HepG2 (cell line): ENCODE data around the gene UQCRC2. TPM values are rescaled to one million over a fixed set of nuclear protein-coding genes. Genes with fewer than 3 reads are reported as not detected.

Experiments used
- ATAC-seq: fragments of 200-7000 bp; cut with Tn5 transposase; 3 replicates; pipeline ENCODE4 v1.9.1; 2020; ENCODE audit warnings: mild to moderate bottlenecking, moderate library complexity
- BruUV-seq: library from RNA; stranded (reverse); fragments of 400-500 nt; replicated peaks from 2 replicates; lab custom pipeline; 2021; lab: Mats Ljungman, UMichigan
- CTCF ChIA-PET: fragments of 300-600 bp; formaldehyde crosslinking; extraction: SDS; loops from one replicate; lab custom pipeline; 2021; ENCODE audit warnings: low total read pairs, inconsistent platforms, low intra/inter-chr PET ratio; lab: Yijun Ruan, JAX
- POLR2A ChIA-PET: fragments of 350-600 bp; sonication (Branson Sonifier 250); formaldehyde crosslinking; loops from one replicate; lab custom pipeline; 2020; ENCODE audit warnings: antibody characterized with exemption, inconsistent platforms; lab: Yijun Ruan, JAX
- DNase-seq: peaks from one replicate; pipeline ENCODE4 v3.0.0-alpha.2; 2015; ENCODE audit warnings: low spot score
- FAIRE-seq: peaks from 3 replicates; lab custom pipeline; 2011; peaks lifted over from hg19 to GRCh38; lab: Jason Lieb, UNC
- H2AFZ ChIP-seq: one replicate; pipeline ENCODE4 v1.6.1; 2011; ENCODE audit warnings: low read length, inconsistent platforms
- H3K27ac ChIP-seq: fragments of 300-600 bp; 3 replicates; pipeline ENCODE4 v1.8.0; 2011; ENCODE audit warnings: mixed run types, mild to moderate bottlenecking, mixed read lengths, low read length, inconsistent platforms; ENCODE audit not compliant: insufficient read depth; ENCODE audit errors: extremely low read length
- H3K27me3 ChIP-seq, 2 experiments: fragments of 200-600 bp in 1 of 2; 2 replicates in 1 of 2; 3 replicates in 1 of 2; pipeline versions ENCODE4 v1.6.0 to v1.8.0; 2011; ENCODE audit warnings: low read length in 2 of 2, mild to moderate bottlenecking in 2 of 2, moderate library complexity in 2 of 2, inconsistent platforms in 1 of 2; ENCODE audit not compliant: insufficient read depth in 2 of 2, control insufficient read depth in 1 of 2
- H3K36me3 ChIP-seq, 2 experiments: fragments of 200-600 bp in 1 of 2; replicated peaks in 1 of 2; 2 replicates in 1 of 2; 3 replicates in 1 of 2; pipeline versions ENCODE4 v1.5.1 to v1.8.0; 2011; ENCODE audit warnings: low read length in 2 of 2, inconsistent platforms in 1 of 2; ENCODE audit not compliant: insufficient read depth in 2 of 2, control insufficient read depth in 1 of 2
- H3K4me1 ChIP-seq: 2 replicates; pipeline ENCODE4 v1.5.1; 2012; ENCODE audit warnings: low read length, inconsistent platforms; ENCODE audit not compliant: insufficient read depth
- H3K4me2 ChIP-seq: 2 replicates; pipeline ENCODE4 v1.6.0; 2011; ENCODE audit warnings: low read depth, low read length, inconsistent platforms
- H3K4me3 ChIP-seq, 3 experiments: fragments of 200-600 bp in 1 of 3; sonication (generic), shearing (Covaris generic) in 1 of 3; replicated peaks in 1 of 3; 2 replicates each; pipeline ENCODE4 v1.5.1; 2011 to 2016; ENCODE audit warnings: low read length in 3 of 3, inconsistent platforms in 2 of 3, low read depth in 2 of 3, mild to moderate bottlenecking in 2 of 3, control low read depth in 1 of 3, mixed read lengths in 1 of 3; ENCODE audit not compliant: insufficient read depth in 1 of 3
- H3K79me2 ChIP-seq: one replicate; pipeline ENCODE4 v1.6.1; 2011; ENCODE audit warnings: low read length, inconsistent platforms; ENCODE audit not compliant: insufficient read depth
- H3K9ac ChIP-seq: 2 replicates; pipeline ENCODE4 v1.6.0; 2011; ENCODE audit warnings: mild to moderate bottlenecking, low read depth, low read length, inconsistent platforms; ENCODE audit not compliant: insufficient read depth
- H3K9me3 ChIP-seq: 2 replicates; pipeline ENCODE4 v1.5.1; 2012; ENCODE audit warnings: mild to moderate bottlenecking, low read length
- H4K20me1 ChIP-seq: 2 replicates; pipeline ENCODE4 v1.6.0; 2011; ENCODE audit warnings: inconsistent platforms, mild to moderate bottlenecking, low read length, moderate library complexity; ENCODE audit not compliant: insufficient read depth
- ATF1 ChIP-seq: IDR thresholded peaks from 2 replicates; pipeline ENCODE4 v1.6.1; 2016; ENCODE audit warnings: mild to moderate bottlenecking, control low read depth
- CEBPG ChIP-seq: IDR thresholded peaks from 2 replicates; pipeline ENCODE4 v1.6.1; 2016
- FOXP1 ChIP-seq, 2 experiments: fragments of 450-650 bp in 1 of 2; IDR thresholded peaks; 2 replicates each; pipeline ENCODE4 v1.6.1; 2017 to 2018; ENCODE audit warnings: antibody characterized with exemption in 1 of 2
- HNF1A ChIP-seq, 2 experiments: sonication (generic) in 1 of 2; formaldehyde crosslinking in 1 of 2; IDR thresholded peaks; 2 replicates each; pipeline versions ENCODE4 v1.4.0 to v1.6.1; 2016 to 2020; ENCODE audit warnings: borderline replicate concordance in 1 of 2, low read depth in 1 of 2, mild to moderate bottlenecking in 1 of 2, missing genetic modification reagents in 1 of 2
- IRF1 ChIP-seq: sonication (generic); formaldehyde crosslinking; IDR thresholded peaks from 2 replicates; pipeline ENCODE4 v1.4.0; 2020; ENCODE audit warnings: low read depth, mild to moderate bottlenecking, missing genetic modification reagents
- KLF16 ChIP-seq, 2 experiments: sonication (generic) in 1 of 2; formaldehyde crosslinking in 1 of 2; IDR thresholded peaks; 2 replicates each; pipeline versions ENCODE4 v1.6.1 to v1.8.0; 2016 to 2023; ENCODE audit warnings: missing genetic modification reagents in 2 of 2, missing compliant biosample characterization in 1 of 2
- MAX ChIP-seq: IDR thresholded peaks from 2 replicates; pipeline ENCODE4 v1.6.1; 2012; ENCODE audit warnings: inconsistent platforms
- MIER3 ChIP-seq: IDR thresholded peaks from 2 replicates; pipeline ENCODE4 v1.6.1; 2016; ENCODE audit warnings: missing compliant biosample characterization, borderline replicate concordance
- PATZ1 ChIP-seq: sonication (generic); formaldehyde crosslinking; IDR thresholded peaks from 2 replicates; pipeline ENCODE4 v1.4.0; 2020; ENCODE audit warnings: missing genetic modification reagents
- PPARG ChIP-seq: conservative IDR thresholded peaks from 2 replicates; pipeline ENCODE4 v1.6.1; 2016; ENCODE audit warnings: missing biosample characterization, missing genetic modification reagents
- SKIL ChIP-seq: sonication (generic); formaldehyde crosslinking; IDR thresholded peaks from 2 replicates; pipeline ENCODE4 v1.8.0; 2022; ENCODE audit warnings: missing genetic modification reagents, mild to moderate bottlenecking, moderate library complexity, borderline replicate concordance
- ZNF124 ChIP-seq: sonication (generic); formaldehyde crosslinking; IDR thresholded peaks from 2 replicates; pipeline ENCODE4 v1.4.0; 2020; ENCODE audit warnings: missing genetic modification reagents
- ZNF264 ChIP-seq: sonication (generic); formaldehyde crosslinking; IDR thresholded peaks from 2 replicates; pipeline ENCODE4 v1.4.0; 2020; ENCODE audit warnings: missing genetic modification reagents
- ZNF337 ChIP-seq: sonication (generic); formaldehyde crosslinking; IDR thresholded peaks from 2 replicates; pipeline ENCODE4 v1.5.1; 2020; ENCODE audit warnings: missing genetic modification reagents, low read depth, mild to moderate bottlenecking, borderline replicate concordance
- in situ Hi-C: cut with HindIII; loops from 2 replicates; pipeline ENCODE4 v1.10.0; 2017; ENCODE audit warnings: low pct_unique_long_range_greater_than_20kb; ENCODE audit not compliant: extremely low pct_ligation_motif_present
- intact Hi-C: fragments of 100-400 bp; cut with micrococcal nuclease; formaldehyde crosslinking; loops from one replicate; pipeline ENCODE4 v1.10.0; 2022; ENCODE audit not compliant: unreplicated experiment
- polyA plus RNA-seq, 8 experiments: library from polyadenylated mRNA; depleted of rRNA in 3 of 8; stranded (reverse) in 7 of 8; unstranded in 1 of 8; fragments of >200 nt; fragmentation: Illumina TruSeq in 4 of 8; extraction: Trizol in 4 of 8; gene quantifications; 2 replicates each; pipeline versions ENCODE4 v1.2.1 to v1.2.3, GENCODE V29; 2011 to 2016; ENCODE audit warnings: low read depth in 4 of 8, missing spikeins in 1 of 8, mixed read lengths in 1 of 8; ENCODE audit not compliant: insufficient read depth in 1 of 8
- total RNA-seq, 5 experiments: library from RNA; depleted of rRNA; stranded (reverse); fragments of >200 nt; fragmentation: Illumina TruSeq; extraction: Trizol; gene quantifications; 2 replicates each; pipeline ENCODE4 v1.2.3, GENCODE V29; 2016; ENCODE audit warnings: low read depth in 1 of 5

The UQCRC2 gene
- total and polyA plus RNA-seq, 2 of the 13 experiments (the other 11 are each of a cell fraction or from before 2014, with no cell fraction given): 442 to 536 TPM

GRCh38 chr16:21937336-21937829 lies 15.8 kb upstream of the UQCRC2 start:
- intact Hi-C loops (loop anchor here (1.0 kb wide), 1 partner anchor 15 kb away; no protein-coding TSS in a partner anchor), in situ Hi-C loops (no loop called here)
- ChIA-PET POLR2A (interaction anchor here (2.4 kb wide), 1 partner anchor 12 kb away, joined by 10 read pairs; no protein-coding TSS in a partner anchor), CTCF (interaction anchor here (0.7 to 1.0 kb wide), 2 partner anchors 12 to 14 kb away, joined by 3 read pairs; no protein-coding TSS in a partner anchor)
- H3K4me3 ChIP-seq: peak overlapping the region in 2 of 3 experiments; percentile 18 to 52; a peak in 3 of 6 replicates
- H3K9ac ChIP-seq: peak overlapping the region; percentile 75
- FAIRE-seq (no peak), DNase-seq (peak; percentile 97), ATAC-seq (peak; percentile 76)
- H3K79me2 ChIP-seq: no peaks in the 10 kb centered on the region
- no peaks in the 10 kb centered on the region for H3K36me3 ChIP-seq
- H3K9me3 ChIP-seq: no peaks in the 10 kb centered on the region
- peak overlapping the region; percentile 93 for H3K27ac ChIP-seq
- H2AFZ ChIP-seq: no peak overlapping the region
- H3K27me3 ChIP-seq: no peaks in the 10 kb centered on the region
- peak overlapping the region; percentile 72 for H3K4me2 ChIP-seq
- BruUV-seq: no TSS peak
- H3K4me1 ChIP-seq: peaks cover 68% of the 10 kb centered on the region
- H4K20me1 ChIP-seq: no peaks in the 10 kb centered on the region
- TF ChIP-seq HNF1A (IDR thresholded peaks at IDR 0.05; ENCODE audit: low read depth): peak; percentile 95
- TF ChIP-seq HNF1A (CRISPR knock-in tag; IDR thresholded peaks at IDR 0.05; ENCODE audit: borderline replicate concordance): peak; percentile 94; the same call in 1 of the 2 replicates
- peak; percentile 65 for TF ChIP-seq MIER3 (CRISPR knock-in tag)
- TF ChIP-seq ZNF124 (CRISPR knock-in tag): 0 out of 2 replicates have a peak, but pooled peaks have one; percentile 5
- no peak for TF ChIP-seq ZNF337 (CRISPR knock-in tag)
- peak; percentile 72; the same call in 1 of the 2 replicates for TF ChIP-seq FOXP1 (IDR thresholded peaks at IDR 0.05)
- TF ChIP-seq FOXP1 (CRISPR knock-in tag; IDR thresholded peaks at IDR 0.05): peak; percentile 86; the same call in 1 of the 2 replicates
- peak; percentile 72 for TF ChIP-seq ATF1
- peak; percentile 65 for TF ChIP-seq SKIL (CRISPR knock-in tag)
- TF ChIP-seq PPARG (CRISPR knock-in tag): peak; percentile 81
- TF ChIP-seq MAX: 0 out of 2 replicates have a peak, but pooled peaks have one; percentile 8
- peak; percentile 76 for TF ChIP-seq CEBPG (CRISPR knock-in tag)
- TF ChIP-seq KLF16 (CRISPR knock-in tag; IDR thresholded peaks at IDR 0.05): peak in 1 of 2 experiments; percentile 50; a peak in 1 of 4 replicates
- no peak for TF ChIP-seq IRF1 (CRISPR knock-in tag)
- peak; percentile 11; the same call in 1 of the 2 replicates for TF ChIP-seq PATZ1 (CRISPR knock-in tag)
- TF ChIP-seq ZNF264 (CRISPR knock-in tag): no peak
